Neural progenitor cell (in vitro differentiated cells): ENCODE data around the gene HCLS1. TPM values are rescaled to one million over a fixed set of nuclear protein-coding genes. Genes with fewer than 3 reads are reported as not detected.

ENCODE experiments used
- DNase-seq: peaks from one replicate; pipeline ENCODE4 v3.0.0-alpha.2; 2016; ENCODE audit warnings: low spot score
- H2AFZ ChIP-seq: fragments of 200-600 bp; sonication (generic); replicated peaks from 2 replicates; pipeline ENCODE4 v1.6.1; 2016; ENCODE audit warnings: antibody characterized with exemption
- H3F3A ChIP-seq: fragments of 200-600 bp; sonication (generic); 2 replicates; pipeline ENCODE4 v1.6.1; 2016; ENCODE audit warnings: antibody characterized with exemption, low read depth
- H3K27ac ChIP-seq: fragments of 200-600 bp; sonication (generic); 2 replicates; pipeline ENCODE4 v1.5.1; 2016; ENCODE audit warnings: mild to moderate bottlenecking
- H3K27me3 ChIP-seq: fragments of 200-600 bp; sonication (generic); 2 replicates; pipeline ENCODE4 v1.6.1; 2016; ENCODE audit warnings: mild to moderate bottlenecking, moderate library complexity
- H3K36me3 ChIP-seq: fragments of 200-600 bp; sonication (generic); 2 replicates; pipeline ENCODE4 v1.5.1; 2016
- H3K4me1 ChIP-seq: fragments of 200-600 bp; sonication (generic); 2 replicates; pipeline ENCODE4 v1.6.1; 2016; ENCODE audit warnings: mixed run types
- H3K4me2 ChIP-seq: fragments of 200-600 bp; sonication (generic); 2 replicates; pipeline ENCODE4 v1.6.1; 2016
- H3K4me3 ChIP-seq: fragments of 200-600 bp; sonication (generic); 2 replicates; pipeline ENCODE4 v1.5.1; 2016
- H3K79me2 ChIP-seq: fragments of 200-600 bp; sonication (generic); 2 replicates; pipeline ENCODE4 v1.6.1; 2016; ENCODE audit warnings: low read depth
- H3K9ac ChIP-seq: fragments of 200-600 bp; sonication (generic); 2 replicates; pipeline ENCODE4 v1.6.1; 2016
- H3K9me3 ChIP-seq: fragments of 200-600 bp; sonication (generic); 2 replicates; pipeline ENCODE4 v1.5.1; 2016; ENCODE audit warnings: low read depth
- H4K20me1 ChIP-seq: fragments of 200-600 bp; sonication (generic); 2 replicates; pipeline ENCODE4 v1.6.1; 2016; ENCODE audit warnings: low read depth
- H3K27ac Mint-ChIP-seq: 3 replicates; pipeline ENCODE4 v1.8.0; 2021; ENCODE audit warnings: mixed read lengths
- H3K27me3 Mint-ChIP-seq: 2 replicates; pipeline ENCODE4 v1.8.0; 2022; ENCODE audit warnings: low read depth, mild to moderate bottlenecking, inconsistent platforms, moderate library complexity, mixed read lengths; ENCODE audit not compliant: insufficient read depth
- H3K36me3 Mint-ChIP-seq: 3 replicates; pipeline ENCODE4 v1.8.0; 2021; ENCODE audit warnings: mixed read lengths
- H3K4me1 Mint-ChIP-seq: 3 replicates; pipeline ENCODE4 v1.8.0; 2021; ENCODE audit warnings: mixed read lengths
- H3K4me3 Mint-ChIP-seq: 3 replicates; pipeline ENCODE4 v1.8.0; 2021; ENCODE audit warnings: mild to moderate bottlenecking, moderate library complexity, mixed read lengths
- H3K9me3 Mint-ChIP-seq: 3 replicates; pipeline ENCODE4 v1.8.0; 2020; ENCODE audit warnings: mixed read lengths
- CTCF ChIP-seq: fragments of 200-600 bp; sonication (generic); IDR thresholded peaks from 2 replicates; pipeline ENCODE4 v1.5.1; 2017; ENCODE audit warnings: antibody characterized with exemption, mild to moderate bottlenecking
- EZH2 ChIP-seq: fragments of 200-600 bp; sonication (generic); IDR thresholded peaks from 2 replicates; pipeline ENCODE4 v1.6.1; 2017; ENCODE audit warnings: antibody characterized with exemption, mild to moderate bottlenecking, moderate library complexity
- EZH2phosphoT487 ChIP-seq: fragments of 200-600 bp; sonication (generic); IDR thresholded peaks from 2 replicates; pipeline ENCODE4 v1.6.1; 2017; ENCODE audit warnings: antibody characterized with exemption
- total RNA-seq: library from RNA; depleted of rRNA; stranded (reverse); fragments of >200 nt; gene quantifications from 2 replicates; pipeline ENCODE4 v1.2.3, GENCODE V29; 2015; ENCODE audit warnings: low replicate concordance

The HCLS1 gene
- total RNA-seq, 1 donor from 2014 or later = not detected

GRCh38 chr3:121670676-121671075 lies 10.0 kb upstream of the HCLS1 start:
- Histone ChIP-seq H3F3A (no peaks in the 10 kb centered on the region), H3K9me3 (no peaks in the 10 kb centered on the region), H3K9ac (no peak overlapping the region), H3K4me3 (no peak overlapping the region), H4K20me1 (no peaks in the 10 kb centered on the region), H3K4me1 (no peaks in the 10 kb centered on the region), H3K79me2 (no peaks in the 10 kb centered on the region), H3K27ac (no peak overlapping the region), H3K27me3 (no peaks in the 10 kb centered on the region), H3K4me2 (no peak overlapping the region), H2AFZ (no peak overlapping the region), H3K36me3 (no peaks in the 10 kb centered on the region)
- no peak for DNase-seq
- H3K27ac Mint-ChIP-seq = no peak overlapping the region
- no peaks in the 10 kb centered on the region for H3K9me3 Mint-ChIP-seq
- H3K4me3 Mint-ChIP-seq = no peak overlapping the region
- no peaks in the 10 kb centered on the region for H3K27me3 Mint-ChIP-seq
- TF ChIP-seq CTCF = no peak
- no peak for TF ChIP-seq EZH2phosphoT487
- no peak for TF ChIP-seq EZH2
- peaks cover 3% of the 10 kb centered on the region for H3K4me1 Mint-ChIP-seq
- peaks cover 28% of the 10 kb centered on the region for H3K36me3 Mint-ChIP-seq

GRCh38 chr3:121667333-121667732 lies 6.6 kb upstream of the HCLS1 start:
- no peaks in the 10 kb centered on the region for H3K36me3 ChIP-seq
- no peaks in the 10 kb centered on the region for H3K9me3 Mint-ChIP-seq

GRCh38 chr3:121665488-121665887 lies 4.8 kb upstream of the HCLS1 start:
- no peak for DNase-seq
- Histone ChIP-seq H3K9ac (no peak overlapping the region), H3K36me3 (no peaks in the 10 kb centered on the region), H2AFZ (no peak overlapping the region), H3K4me2 (no peak overlapping the region), H3K27ac (no peak overlapping the region), H3K79me2 (no peaks in the 10 kb centered on the region), H4K20me1 (no peaks in the 10 kb centered on the region), H3K4me1 (no peaks in the 10 kb centered on the region), H3K9me3 (no peaks in the 10 kb centered on the region), H3K27me3 (no peaks in the 10 kb centered on the region), H3F3A (no peaks in the 10 kb centered on the region), H3K4me3 (no peak overlapping the region)
- Mint-ChIP-seq H3K4me3 (no peak overlapping the region), H3K36me3 (peaks cover 38% of the 10 kb centered on the region), H3K27me3 (peaks cover 3% of the 10 kb centered on the region), H3K4me1 (peaks cover 5% of the 10 kb centered on the region), H3K9me3 (no peaks in the 10 kb centered on the region), H3K27ac (no peak overlapping the region)
- TF ChIP-seq EZH2 (no peak), EZH2phosphoT487 (no peak), CTCF (no peak)

More at GRCh38 chr3:121667333-121667732, 6.6 kb upstream of the HCLS1 start:
- no peak overlapping the region for H3K27ac Mint-ChIP-seq
- DNase-seq = no peak
- Histone ChIP-seq H3K4me2 (no peak overlapping the region), H3K9ac (no peak overlapping the region), H3K4me1 (no peaks in the 10 kb centered on the region), H3K27me3 (no peaks in the 10 kb centered on the region), H4K20me1 (no peaks in the 10 kb centered on the region), H3K9me3 (no peaks in the 10 kb centered on the region), H3K27ac (no peak overlapping the region), H3K79me2 (no peaks in the 10 kb centered on the region), H3K4me3 (no peak overlapping the region), H3F3A (no peaks in the 10 kb centered on the region), H2AFZ (no peak overlapping the region)
- no peak for TF ChIP-seq EZH2
- no peak for TF ChIP-seq CTCF
- no peak for TF ChIP-seq EZH2phosphoT487
- peaks cover 5% of the 10 kb centered on the region for H3K4me1 Mint-ChIP-seq
- H3K4me3 Mint-ChIP-seq = no peak overlapping the region
- peaks cover 36% of the 10 kb centered on the region for H3K36me3 Mint-ChIP-seq
- peaks cover 3% of the 10 kb centered on the region for H3K27me3 Mint-ChIP-seq
